Stimulated activated CD4-positive, alpha-beta T cell treated with anti-CD3 and anti-CD28 coated beads, TNF-alpha, amount 100 ng/mL, for 4 hours (primary cell): Measurements from ENCODE around the gene XIST.
"Not testable (repeated sequence)": the region's sequence is repeated elsewhere in the genome, so short reads cannot be mapped to it uniquely, and the experiment has no call there.

Source experiments
- DNase-seq, 3 experiments: peaks; one replicate each; pipeline ENCODE4 v3.0.0-alpha.2; 2020; ENCODE audit warnings: low read depth in 3 of 3

The XIST gene

DNA sequence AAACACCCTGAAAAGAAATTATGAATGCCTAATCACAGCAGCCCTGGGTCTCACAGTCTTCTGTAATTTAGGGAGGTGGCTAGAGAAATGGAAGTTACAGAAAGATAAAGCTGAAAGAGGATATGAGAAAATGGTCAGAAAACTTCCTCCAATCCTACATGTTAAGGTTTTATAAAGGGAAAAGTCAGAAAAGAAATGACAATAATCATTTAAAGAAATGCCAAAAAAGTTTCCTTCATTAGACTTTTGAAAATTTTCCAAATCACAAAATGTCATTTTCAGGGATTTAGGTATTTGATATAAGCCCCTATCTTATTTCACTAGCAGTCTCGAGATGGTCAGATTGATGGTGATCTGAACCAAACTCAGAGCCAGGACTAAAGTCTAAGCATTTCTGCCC, 13.4 kb downstream of the XIST start:
- no peak for DNase-seq

DNA sequence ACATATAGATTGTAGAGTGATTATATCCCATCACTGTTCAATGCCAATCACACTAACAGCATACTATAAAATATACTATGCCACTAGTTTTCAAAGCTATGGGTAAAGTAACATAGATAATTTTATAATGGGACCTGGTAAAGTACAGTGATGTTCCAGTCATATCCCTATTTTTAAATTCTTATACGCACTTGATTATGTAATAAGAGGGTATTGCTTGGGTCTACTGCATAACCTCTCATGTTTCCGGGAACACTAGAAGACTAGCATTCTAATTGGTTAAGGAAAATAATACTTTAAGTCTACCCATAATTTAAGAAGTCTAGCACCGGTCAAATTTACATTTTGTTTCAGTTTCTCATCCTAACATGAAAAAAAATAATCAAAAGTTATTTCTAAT, 14.4 kb downstream of the XIST start:
- no peak for DNase-seq

DNA sequence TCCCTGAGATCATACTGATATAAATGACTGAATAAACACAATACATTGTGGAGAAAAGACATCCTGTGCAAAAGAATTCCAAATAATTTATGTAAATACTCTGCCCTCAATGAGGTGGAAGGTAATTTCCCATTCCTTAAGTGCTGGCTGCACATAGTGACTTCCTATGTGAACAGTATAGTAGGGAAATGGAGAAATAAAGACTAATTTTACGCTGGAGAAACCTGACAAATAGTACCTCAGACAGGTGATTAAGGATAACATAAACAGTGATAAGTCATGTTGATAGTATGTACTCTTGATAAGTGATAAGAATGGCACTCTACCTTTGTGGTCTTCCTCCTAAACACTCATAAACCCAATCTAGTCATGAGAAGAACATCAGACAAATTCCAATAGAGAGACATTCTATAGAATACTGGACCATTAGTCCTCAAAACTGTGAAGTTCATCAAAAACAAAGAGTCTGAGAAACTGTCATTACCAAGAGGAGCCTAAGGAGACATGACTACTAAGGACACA, 15.5 kb downstream of the XIST start:
- no peak for DNase-seq

DNA sequence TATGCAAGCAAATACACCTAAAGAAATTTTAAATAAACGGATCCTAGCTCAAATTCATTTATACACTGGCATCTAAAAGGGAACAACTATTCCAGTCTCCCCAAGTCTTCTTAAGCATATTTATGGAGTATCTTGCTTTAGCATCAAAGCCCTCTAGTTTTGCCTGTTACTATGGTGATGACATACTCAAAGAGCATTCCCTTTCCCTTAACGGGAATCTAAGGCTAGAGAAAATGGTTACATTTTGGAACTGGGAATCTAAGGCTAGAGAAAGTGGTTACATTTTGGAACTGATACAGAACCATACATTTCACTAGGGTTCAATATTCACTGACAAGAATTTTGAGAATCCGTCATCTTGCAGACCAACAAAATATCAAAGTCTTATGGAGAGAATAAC, 18.3 kb downstream of the XIST start:
- no peak for DNase-seq

DNA sequence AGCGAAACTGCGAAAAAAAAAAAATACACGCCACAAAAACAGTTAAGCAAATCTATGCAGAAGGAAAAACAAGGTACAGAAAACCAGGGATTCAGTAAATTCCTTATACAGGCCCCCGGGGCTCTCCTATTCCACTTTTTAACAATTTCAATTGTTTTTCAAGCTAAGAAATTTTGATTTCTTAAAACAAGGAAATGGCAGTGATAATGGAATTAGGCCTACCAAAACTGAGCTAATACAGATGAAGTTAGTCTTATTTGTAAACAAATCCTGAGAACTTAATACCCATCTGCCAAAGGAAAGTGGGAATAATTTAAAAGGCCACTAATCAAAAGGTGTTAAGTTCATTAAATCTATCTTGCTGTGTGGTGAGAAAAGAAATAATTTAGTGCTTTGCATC, 20.2 kb downstream of the XIST start:
- no peak for DNase-seq

DNA sequence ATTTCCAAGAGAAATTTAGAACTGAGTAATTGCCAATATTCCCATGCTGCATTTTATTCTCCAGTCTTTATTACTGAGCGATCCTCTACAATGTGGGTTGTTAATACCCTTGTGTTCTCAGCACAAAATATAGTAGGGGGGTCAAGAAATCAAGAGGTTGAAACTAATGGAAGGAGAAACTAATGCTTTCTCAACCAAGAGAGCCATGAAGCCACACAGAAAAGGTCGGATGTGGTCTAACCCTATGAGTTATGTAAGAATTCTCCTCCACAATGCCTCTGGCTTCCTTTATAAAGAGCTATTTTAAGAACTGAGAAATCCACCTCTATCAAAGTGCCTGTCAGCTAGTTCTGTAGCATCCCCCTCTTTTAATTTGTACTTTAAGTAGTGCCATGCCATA, 21.0 kb downstream of the XIST start:
- no peak for DNase-seq

DNA sequence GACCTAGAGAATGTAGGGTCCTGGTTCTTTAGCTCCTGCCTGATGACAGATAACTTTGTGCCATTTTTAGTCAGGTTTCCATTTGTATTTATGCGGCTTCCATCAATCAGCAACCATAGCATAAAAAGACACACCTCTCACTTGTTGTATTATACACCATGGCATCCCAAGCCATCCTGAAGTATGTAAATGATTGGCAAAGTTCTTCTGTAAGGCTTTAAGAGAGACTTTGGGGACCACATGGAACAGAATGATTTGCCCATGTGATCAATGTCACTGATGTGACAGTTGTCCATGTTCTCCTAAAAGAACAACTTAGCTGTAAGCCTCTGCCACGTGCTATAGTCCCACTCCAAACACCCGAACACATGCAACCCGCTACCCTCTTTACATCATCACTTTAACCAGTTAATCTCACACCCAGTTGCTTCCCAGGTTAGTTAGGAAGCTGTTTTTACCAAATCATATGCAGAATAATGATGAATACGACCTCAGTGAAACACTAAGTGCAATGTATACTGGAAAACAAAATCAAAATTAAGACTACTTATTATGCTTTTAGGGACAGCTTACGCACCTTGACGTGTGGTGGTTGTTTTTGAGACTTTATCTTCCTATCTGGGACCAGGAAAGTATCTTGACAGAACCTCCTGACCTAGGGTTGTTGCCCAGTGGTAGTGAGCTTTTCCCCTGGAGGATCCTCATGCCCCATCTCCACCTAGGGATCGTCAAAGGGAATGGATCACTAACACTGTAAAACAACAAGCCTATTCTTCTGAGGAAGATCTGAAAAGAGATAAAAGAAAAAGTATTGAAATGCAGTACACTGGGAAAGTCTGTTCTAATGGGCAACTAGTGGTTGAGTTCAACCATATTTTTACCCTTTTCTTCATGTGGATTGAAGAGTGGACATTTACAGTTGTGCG, 21.8 kb downstream of the XIST start:
- no peak for DNase-seq

DNA sequence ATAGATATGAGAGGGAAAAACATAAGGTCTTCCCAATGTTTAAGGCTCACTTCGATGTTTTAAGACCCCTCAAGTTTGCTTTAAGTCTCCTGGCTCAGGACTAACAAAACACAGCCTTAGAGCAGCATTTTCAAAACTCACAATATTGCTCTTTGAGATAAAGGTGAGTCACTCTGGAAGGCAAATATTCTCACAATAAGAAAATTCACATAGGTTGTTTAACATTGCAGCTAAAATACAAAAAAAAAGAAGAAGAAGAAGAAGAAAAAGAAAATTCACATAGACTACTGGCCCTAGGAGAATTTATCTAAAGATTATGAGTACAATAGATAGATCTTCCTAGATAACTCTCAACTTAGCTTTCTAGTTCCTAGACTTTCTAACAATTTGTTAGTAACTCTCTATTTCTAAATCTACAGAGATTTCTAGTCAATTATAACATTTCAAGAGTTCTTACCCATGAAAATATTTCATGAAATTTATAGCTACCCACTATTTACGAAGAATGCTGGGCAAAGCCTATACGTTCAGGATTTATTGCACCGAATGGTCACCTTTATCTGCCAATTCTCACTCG, 22.5 kb downstream of the XIST start:
- no peak for DNase-seq

DNA sequence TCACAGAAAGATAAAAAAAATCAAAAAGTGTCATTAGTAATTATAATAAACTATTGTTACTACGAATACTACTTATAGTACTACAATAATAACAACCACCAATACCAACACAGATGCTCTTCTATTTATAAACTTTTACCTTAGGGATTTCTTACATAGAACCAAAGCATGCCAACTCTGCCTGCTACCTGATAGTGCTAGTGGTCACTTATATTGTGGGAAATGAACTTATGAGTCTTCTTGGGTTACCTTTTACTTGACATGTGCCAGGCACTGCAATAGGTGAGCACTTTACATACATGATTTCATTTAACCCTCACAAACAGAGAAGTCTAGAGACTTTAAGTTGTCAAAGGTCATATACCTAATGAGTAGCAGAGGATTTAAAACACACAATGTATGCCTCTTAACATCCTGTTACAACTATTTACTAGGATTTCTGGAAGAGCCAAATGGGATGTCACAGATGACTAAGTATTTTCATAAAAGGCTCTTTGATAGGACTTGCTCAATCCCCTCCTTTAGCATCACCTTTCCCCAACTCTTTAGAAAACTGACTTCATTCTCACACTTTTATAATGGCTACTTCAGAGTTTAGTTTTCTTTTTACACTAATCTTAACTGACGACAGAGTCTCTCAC, 24.3 kb downstream of the XIST start:
- DNase-seq = no peak

DNA sequence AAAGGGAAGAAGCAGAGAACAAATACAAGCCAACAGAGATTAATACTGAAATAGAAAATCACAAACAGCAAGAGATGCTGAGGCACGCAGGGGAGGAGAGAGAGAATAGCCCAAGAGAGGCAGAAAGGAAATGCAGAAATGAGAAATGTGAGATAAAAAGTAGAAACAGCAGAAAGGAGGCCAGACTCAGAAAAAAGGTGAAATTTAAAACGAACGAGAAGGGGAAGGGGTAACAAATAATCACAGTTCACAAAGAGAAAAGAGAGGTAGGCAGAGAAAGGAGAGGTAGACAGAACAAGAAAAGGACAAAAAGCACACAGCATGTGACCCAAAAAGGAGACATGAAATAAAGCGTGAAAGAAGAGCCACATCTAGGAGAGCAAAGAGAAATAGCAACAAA, 25.1 kb downstream of the XIST start:
- no peak for DNase-seq

DNA sequence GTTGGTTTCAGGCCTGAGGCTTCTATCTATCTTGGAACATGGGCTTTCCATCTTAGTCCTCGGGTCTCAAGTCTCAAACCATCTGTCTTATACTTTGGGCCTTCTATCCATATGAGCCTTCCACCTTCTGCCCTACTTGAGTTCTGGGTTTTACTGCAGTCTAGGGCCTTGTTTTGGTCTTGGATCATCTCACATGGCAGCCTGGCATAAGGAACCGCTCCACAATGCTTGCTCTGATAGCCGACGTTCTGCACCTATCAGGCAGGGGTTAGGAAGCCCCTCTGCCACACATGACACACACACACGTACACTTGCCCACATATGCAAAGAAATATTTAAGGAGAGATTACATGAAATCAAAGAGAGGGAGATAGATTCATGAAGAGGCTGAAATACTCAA, 25.5 kb downstream of the XIST start:
- DNase-seq = no peak

DNA sequence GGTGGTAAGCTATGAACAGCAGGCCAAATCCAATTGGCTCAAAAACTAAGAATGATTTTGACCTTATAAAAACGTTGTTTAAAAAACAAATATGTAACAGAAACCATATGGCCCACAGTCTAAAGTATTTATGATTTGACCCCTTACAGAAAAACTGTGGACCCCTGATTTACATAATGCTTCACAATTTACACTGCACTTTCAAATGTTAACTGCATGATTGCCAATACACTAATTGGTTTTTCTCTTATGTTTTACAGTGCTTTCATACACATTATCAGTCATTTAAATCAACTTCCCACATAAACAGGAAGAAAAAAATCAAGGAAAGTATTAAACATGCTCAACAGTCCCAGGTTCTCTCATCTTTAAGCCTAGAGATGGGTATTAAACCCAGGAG, 26.9 kb downstream of the XIST start:
- DNase-seq = no peak

DNA sequence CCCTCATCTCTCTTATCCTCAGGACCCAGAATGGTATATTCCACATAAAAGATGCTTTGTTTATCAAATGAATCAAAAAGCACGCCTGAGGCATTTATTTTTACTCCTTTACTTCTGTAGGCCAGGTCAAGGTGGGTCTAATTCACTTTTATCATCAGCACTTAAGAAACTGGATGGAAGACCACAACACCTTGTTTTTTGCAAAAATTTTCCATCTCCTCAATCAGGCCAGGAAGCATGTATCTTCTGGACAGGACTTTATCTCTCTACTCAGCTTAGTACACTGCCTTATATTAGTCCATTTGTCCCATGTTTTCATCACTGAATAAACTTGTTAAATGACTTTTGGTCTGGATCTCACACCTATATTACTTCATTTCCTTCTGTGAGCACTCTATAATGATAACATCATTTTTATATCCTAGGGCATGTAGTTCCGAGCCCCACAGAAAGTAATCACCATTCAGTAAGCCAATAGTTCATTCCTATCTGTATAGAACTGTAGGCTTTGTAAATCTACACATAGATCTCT, 29.0 kb downstream of the XIST start:
- no peak for DNase-seq

DNA sequence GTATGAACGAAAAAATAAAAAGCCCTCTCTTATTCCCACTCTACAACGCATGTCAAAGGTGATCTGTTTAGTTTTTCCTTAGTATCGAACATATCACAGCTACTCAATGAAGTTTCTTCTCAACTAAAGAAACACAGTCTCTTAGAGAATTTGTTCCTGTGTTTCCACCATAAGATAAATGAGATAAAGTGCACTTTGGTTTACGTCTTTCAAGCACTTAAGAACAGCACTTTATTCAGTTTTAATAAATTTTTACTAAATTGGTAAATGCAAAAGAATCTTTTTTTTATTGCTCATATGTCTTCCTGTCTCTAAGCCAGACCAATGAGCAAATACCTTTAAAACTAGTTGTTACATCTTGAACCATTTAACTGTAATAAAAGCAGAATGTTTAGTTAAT, 29.7 kb downstream of the XIST start:
- no peak for DNase-seq

DNA sequence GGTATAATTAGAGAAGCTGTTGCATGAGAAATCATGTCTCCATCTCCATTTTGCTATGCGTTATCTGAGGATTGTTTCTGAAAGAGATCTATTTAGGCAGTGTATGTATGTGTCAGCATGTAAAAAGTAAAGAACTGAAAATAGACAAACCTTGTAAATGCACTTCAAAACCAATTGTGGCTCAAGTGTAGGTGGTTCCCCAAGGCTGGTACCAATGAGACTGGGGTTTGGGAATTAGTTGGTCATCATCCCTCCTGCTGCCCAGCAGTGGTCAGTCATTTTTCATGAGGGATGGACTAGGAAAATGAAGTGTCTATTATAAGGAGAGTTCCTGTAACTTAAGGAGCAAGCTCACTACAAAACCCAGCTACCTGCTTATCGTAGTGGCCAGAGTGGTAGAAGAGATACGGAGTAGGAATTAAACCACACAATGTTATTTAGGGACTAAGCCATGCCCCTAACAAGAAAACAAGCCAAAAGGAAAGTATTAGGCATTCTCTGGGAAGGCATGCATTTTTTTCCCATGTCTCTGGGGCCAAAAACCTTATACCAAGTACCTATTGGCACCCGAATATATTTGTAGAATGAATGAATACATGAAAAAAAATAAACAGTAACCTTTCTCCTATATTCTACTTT, 30.5 kb downstream of the XIST start:
- no peak for DNase-seq

DNA sequence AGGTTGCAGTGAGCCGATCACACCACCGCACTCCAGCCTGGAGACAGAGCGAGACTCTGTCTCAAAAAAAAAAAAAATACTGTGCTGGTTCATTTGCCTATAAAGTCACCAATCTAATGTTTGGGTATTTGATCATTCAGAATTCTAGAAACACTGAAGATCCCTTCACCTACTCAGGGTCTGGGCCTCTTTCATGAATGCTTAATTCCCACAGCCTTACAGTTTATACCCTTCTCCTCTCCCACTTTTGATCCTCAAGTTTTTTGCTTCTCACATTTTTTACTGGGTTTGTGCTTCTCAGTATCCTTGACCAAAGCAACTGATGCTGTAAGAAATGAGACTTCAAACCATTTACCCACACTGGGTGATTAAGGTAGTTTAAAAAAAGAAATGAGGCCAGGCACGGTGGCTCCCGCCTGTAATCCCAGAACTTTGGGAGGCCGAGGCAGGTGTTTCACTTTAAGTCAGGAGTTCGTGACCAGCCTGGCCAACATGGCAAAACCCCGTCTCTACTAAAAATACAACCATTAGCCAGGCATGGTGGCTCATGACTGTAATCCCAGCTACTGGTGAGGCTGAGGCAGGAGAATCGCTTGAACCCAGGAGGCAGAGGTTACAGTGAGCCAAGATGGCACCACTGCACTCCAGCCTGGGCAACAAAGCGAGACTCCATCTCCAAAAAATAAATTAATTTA, 32.5 kb downstream of the XIST start:
- DNase-seq = not testable (repeated sequence)

DNA sequence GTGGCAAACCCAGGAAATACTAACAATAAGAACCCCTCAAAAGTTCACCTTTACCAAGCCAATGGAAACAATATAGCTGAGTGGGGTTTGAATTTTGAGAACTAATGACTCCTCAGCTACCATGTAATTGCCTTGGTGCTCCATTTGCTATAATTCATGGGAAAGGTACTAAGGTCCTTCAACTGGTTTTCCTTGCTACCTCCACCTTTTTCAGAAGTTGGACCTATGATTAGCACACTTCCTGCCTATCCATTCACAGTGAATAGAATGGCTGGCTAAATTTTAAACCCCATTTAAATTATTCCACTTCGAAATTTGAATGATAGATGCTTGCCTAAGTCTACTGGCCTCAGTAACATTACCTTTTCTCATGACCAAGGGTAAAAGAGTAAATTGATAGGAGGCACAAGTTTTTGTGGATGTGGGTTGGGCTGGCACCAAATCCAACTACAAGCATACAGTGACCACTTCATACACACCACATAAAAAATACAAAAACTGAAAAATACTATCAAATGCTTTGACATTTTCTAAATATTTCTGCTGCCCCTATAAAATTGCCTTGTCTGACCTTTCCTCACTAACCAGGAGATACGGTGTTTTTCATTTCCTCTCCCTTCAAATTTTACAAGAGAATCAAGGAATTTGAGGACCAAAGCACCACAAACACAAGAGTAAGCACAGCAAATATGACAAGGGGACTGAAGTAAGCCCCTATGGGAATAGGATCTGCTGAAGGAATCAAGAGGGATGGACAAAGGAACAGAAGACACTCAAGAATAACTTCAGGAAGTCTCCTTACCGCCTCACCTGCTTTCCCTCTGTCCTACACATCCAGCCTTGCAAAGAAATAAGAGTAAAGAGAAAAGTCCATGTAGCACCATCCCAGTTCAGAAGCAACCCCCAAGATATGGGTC, 34.1 kb downstream of the XIST start:
- no peak for DNase-seq

DNA sequence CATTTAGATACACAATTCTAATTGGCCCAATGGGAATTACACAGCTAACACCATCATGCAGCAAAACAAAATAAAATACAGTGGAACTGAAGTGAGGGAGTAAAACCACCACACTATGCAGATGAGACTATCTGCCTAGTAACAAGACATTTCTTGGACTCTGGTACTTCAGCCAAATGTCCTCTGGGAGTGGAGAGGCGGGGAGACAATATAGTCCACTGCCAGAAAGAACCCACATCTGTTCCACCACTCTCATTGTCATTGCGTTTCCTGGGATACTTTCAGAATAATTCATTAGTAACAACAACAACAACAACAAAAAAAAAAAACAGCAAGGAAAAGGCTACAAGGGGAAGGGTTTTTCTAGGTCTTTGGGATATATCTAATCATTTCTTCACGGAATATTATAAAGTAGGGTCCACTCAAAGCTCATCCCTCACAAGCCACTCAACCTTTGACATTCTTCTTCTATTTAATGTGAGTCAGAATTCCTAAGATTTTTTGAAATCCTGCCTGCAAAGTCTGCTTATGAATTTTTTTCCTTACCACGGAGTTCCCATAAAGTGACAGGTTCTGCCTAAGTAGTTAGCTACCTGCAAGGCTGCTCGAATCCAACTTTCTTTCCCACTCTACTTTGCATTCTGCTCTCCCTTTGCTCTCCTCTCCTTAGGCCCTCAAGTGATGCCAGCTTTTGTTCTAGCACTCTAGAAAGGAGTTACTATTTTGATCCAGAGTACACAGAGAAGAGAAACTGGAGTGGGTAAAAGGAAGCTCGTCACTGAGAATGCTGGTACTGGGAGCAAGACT, 34.9 kb downstream of the XIST start:
- no peak for DNase-seq

DNA sequence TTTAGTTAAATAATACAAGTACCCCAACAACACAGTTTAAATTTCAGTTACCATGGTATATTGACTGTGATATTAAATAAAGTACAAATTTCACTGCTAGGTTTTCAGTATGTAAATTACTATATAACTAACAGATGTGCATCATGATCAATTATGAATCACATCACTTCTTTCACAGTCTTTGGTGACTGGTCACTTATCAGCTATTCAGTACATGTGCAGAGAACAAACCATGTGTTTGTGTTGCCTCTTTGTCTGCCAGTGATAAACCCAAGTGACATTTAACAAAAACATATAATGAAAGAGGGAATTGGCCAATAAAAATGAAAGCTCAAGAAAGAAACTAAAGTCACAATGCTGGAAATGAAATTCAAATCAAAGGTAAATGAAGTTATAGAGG, 40.3 kb downstream of the XIST start:
- no peak for DNase-seq
